ENCODE results near the gene TKT.

The TKT gene

GRCh38 chr3:53178246-53178645 lies 77.6 kb downstream of the TKT start:
- H3K27me3 Mint-ChIP-seq (ENCODE audit: low read depth), result no peaks in the 10 kb centered on the region
- H3K4me3 Mint-ChIP-seq, result no peak overlapping the region
- no peak for TF ChIP-seq CTCF (IDR thresholded peaks at IDR 0.05; ENCODE audit: unreplicated experiment in 3 of 3)
- H3K27ac Mint-ChIP-seq, result no peak overlapping the region
- no peaks in the 10 kb centered on the region for H3K9me3 Mint-ChIP-seq
- H3K36me3 Mint-ChIP-seq (ENCODE audit: low read depth), result peaks cover 12% of the 10 kb centered on the region
- no peaks in the 10 kb centered on the region for H3K4me1 Mint-ChIP-seq

DNA sequence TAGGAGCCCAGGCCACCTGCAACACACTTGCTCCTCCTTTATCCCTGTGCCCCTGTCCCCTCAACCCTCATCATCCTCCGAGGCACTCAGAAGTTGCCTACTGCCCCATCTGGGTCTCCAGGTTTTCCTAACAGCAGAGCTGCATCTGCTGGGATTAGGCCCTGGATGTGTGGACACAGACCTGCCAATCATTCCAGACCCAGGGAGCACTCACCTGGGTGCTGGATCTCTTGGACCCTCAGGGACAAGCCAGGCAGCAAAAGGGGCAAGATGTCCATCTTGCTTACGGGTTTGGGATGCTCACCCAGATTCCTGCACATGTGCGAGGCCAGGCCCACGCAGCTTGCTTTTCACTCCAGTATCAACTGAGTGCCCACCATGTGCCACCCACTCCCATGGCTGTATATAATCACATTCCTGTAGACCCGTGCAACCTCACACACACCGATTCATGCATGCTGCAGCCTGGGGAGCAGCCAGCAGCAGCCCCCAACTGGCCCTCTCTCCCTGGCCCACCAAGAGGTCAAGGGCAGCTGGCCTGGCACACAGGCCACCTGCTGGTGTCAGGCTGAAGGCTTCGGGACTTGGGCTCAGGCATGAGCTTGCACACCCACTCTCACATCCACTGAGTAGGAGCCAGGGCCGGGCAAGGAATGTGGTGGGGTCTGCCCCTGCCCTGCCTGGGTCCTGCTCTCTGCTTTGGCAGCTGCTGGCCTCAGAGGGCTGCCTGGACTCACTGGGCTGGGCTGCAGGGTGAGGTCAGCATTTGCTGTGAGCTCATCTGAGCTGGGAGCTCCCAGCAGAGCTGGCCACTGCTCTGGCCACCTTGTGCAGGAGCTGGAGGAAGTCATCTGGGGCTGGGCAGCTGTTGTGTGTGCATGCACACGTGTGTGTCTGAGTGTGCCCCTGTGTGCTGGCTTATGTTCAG lies 79.9 kb downstream of the TKT start:
- H3K27ac Mint-ChIP-seq, result no peak overlapping the region
- no peak overlapping the region for H3K4me3 Mint-ChIP-seq
- no peaks in the 10 kb centered on the region for H3K27me3 Mint-ChIP-seq (ENCODE audit: low read depth)
- no peaks in the 10 kb centered on the region for H3K9me3 Mint-ChIP-seq
- H3K4me1 Mint-ChIP-seq, result peaks cover 1% of the 10 kb centered on the region
- H3K36me3 Mint-ChIP-seq (ENCODE audit: low read depth), result peaks cover 12% of the 10 kb centered on the region
- no peak for TF ChIP-seq CTCF (IDR thresholded peaks at IDR 0.05; ENCODE audit: unreplicated experiment in 3 of 3)

Data from nephron (organoid).